H1 (cell line): ENCODE measurements around the gene NOBOX. TPM values are rescaled to one million over a fixed set of nuclear protein-coding genes. Genes with fewer than 3 reads are reported as not detected.

Source experiments
- CEBPB ChIP-seq: IDR thresholded peaks from 2 replicates; pipeline ENCODE4 v1.6.1; 2012; ENCODE audit warnings: low read depth, low read length
- CHD7 ChIP-seq: fragments of 300-600 bp; sonication (generic); IDR thresholded peaks from 2 replicates; pipeline ENCODE4 v1.7.1; 2012; ENCODE audit warnings: low read length, moderate library complexity, mild to moderate bottlenecking, inconsistent platforms; ENCODE audit not compliant: insufficient replicate concordance
- GABPA ChIP-seq: IDR thresholded peaks from 2 replicates; pipeline ENCODE4 v1.6.1; 2011; ENCODE audit warnings: mild to moderate bottlenecking, low read length, moderate library complexity, borderline replicate concordance; ENCODE audit not compliant: insufficient read depth
- JUND ChIP-seq: IDR thresholded peaks from 2 replicates; pipeline ENCODE4 v1.6.1; 2011; ENCODE audit warnings: mild to moderate bottlenecking, improper control_type of control experiment, low read length
- RFX5 ChIP-seq: IDR thresholded peaks from 2 replicates; pipeline ENCODE4 v1.6.1; 2011; ENCODE audit warnings: low read depth, low read length, improper control_type of control experiment, borderline replicate concordance
- polyA plus RNA-seq, 7 experiments: library from polyadenylated mRNA; depleted of rRNA in 3 of 7; stranded (reverse) in 5 of 7; unstranded in 2 of 7; fragments of >200 nt in 5 of 7; fragments of 200-250 nt in 2 of 7; gene quantifications; 1 replicate in 5 of 7; 2 replicates in 1 of 7; 4 replicates in 1 of 7; pipeline versions ENCODE4 v1.2.1 to v1.2.3, GENCODE V29; 2011 to 2013; ENCODE audit warnings: missing spikeins in 2 of 7, mixed read lengths in 2 of 7
- total RNA-seq: library from RNA; stranded (reverse); fragmentation: NEBNext Ultra II Directional; extraction: Animal tissue kit (Norgen Biotek cat#: 25700); gene quantifications from 2 replicates; pipeline ENCODE4 v1.2.1, GENCODE V29; 2021

Gene NOBOX
- total and polyA plus RNA-seq, 2 of the 8 experiments (the other 6 are each of a cell fraction or from before 2014, with no cell fraction given), result not detected

GRCh38 chr7:144403102-144403501 is 391 bp downstream of the NOBOX start (continued):
- no peak for TF ChIP-seq CHD7
- no peak for TF ChIP-seq GABPA
- no peak for TF ChIP-seq JUND
- no peak for TF ChIP-seq CEBPB
- no peak for TF ChIP-seq RFX5
